Measurements from ENCODE around the gene TBX6.

Gene TBX6

DNA sequence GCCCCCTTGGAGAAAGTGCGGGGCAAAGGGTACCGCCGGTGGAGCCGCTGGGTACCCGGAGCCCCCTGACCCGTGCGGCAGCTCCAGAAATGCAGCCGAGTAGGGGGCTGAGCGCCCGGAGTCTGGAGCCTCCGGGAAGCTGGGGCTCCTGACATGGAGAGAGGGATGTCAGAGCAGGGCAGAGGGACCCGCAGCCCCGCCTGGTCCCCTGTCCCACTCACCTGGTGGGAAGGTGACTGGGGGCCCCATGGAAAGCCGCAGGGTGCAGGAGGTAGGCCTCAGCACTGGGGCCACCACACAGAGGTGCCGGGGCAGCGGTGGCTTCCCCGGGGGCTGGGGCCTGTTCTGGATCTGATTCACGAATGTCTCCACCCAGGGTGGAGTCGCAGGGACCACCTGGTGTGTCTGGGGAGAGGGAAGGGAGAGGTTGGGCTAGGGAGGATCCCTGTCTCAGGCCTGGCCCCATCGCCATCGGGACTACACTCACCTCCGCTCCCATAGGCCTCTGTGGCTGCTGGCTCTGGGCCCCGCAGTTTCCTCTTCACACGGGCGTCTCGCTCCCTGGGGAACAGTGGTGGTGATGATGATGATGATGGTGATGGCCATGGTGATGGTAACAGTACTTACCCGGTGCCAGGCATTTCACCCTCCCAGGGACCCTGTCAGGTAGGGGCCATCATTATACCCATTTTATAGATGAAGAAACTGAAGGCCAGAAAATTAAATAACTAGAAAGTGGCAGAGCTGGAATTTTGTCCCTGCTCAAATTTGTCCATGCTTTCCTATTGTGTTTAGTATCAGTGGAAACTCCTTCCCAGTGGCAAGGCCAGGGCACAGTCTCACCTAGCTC is 5.2 kb downstream of the TBX6 start:
- DNase-seq (ENCODE audit: low read depth), result no peak

DNA sequence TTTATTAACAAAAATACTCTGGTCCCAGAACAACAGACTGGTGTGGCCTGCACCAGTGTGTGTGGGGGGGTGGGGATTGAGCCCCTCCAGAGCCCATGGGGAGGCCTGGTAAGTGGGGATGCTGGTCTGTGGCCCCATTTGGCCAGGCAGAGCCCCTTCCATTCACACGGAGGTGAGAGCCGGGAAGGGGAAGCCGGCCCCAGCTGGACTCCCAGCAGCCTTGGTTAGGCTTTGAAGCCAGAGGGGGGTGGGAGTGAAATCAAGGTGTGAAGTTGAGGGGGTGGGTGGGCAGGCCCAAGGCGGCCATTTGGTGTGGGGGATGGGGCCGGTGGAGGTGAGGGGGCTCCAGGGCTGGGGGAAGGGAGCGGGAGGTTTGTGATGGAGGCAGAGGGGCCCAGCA is 5.9 kb downstream of the TBX6 start:
- DNase-seq (ENCODE audit: low read depth), result no peak

DNA sequence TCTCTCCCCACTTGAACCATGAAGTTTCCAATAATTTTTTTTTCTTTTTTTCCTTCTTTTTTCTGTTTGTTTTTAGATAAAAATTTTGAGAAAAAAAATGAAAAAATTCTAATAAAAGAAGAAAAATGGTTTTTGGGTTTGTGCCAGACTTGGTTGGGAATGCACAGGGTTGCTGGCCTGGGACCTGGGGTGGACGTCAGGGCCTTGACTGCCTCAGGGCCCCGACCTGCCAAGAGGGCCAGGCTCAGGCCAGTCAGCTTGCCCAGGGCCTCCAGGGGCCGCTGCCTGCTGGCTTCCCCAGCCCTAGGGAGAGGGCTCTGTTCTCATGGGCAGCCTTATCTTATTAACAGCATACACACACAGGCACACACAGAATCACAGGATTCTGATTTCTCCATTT is 6.5 kb downstream of the TBX6 start:
- DNase-seq (ENCODE audit: low read depth), result no peak

DNA sequence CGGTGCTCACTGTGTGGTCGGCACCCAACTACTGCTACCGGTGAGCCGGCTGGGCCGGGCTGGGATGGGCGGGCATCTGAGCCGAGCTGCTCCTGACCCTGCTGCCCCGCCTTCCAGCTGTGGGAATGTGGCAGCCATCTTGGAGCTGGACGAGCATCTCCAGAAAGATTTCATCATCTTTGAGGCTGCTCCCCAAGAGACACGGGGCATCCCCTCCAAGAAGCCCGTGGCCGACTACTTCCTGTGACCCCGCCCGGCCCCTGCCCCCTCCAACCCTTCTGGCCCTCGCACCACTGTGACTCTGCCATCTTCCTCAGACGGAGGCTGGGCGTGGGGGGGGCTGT is 6.9 kb downstream of the TBX6 start:
- no peak for DNase-seq (ENCODE audit: low read depth)

- no peak for DNase-seq (ENCODE audit: low read depth)
These were observed 7.5 kb downstream of the TBX6 start for GRCh38 chr16:30084096-30084815.

- no peak for DNase-seq (ENCODE audit: low read depth)
These were observed 8.3 kb downstream of the TBX6 start for GRCh38 chr16:30083216-30084055.

DNA sequence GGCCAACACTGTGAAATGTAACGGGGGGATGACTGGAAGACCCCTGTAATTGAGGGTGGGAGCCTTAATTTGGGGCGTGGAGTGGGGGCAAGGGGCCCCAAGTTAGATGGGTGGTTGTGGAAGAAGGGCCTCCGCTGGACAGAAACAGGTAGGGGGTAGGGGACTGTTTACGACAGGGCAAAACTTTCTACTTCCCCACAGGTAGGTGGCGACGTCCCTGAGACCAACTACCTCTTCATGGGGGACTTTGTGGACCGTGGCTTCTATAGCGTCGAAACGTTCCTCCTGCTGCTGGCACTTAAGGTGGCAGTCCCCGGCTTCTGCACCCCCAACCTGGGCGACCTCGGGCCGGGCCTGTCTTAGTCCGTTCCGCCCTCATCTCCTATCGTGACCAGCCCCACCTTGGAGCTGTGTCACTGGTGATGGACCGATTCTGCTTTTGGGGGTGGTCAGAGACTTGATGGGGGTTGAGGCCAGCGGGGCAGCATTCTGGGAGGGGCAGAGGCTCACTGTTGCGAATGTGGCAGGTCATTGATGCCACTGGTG is 9.1 kb downstream of the TBX6 start:
- DNase-seq (ENCODE audit: low read depth), result no peak

DNA sequence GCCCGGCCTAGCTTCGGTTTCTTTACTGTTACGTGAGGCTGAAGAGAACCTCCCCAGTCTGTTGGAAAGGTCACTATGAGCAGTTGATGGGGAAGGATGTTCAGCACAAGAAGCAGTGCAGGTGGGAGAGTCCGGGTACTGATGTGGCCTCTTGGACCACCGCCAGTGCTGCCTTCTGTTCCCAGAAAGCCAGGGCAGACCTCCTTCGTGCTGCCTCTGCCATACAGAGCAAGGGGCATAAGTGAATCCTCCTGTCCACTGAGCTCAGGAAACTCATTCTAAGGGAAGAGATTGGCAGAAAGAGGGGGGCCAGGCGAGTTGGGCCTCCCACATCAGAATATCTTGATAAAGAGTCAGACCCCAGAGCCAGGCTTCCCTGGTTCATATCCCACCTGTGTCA is 12.2 kb downstream of the TBX6 start:
- DNase-seq (ENCODE audit: low read depth), result no peak

DNA sequence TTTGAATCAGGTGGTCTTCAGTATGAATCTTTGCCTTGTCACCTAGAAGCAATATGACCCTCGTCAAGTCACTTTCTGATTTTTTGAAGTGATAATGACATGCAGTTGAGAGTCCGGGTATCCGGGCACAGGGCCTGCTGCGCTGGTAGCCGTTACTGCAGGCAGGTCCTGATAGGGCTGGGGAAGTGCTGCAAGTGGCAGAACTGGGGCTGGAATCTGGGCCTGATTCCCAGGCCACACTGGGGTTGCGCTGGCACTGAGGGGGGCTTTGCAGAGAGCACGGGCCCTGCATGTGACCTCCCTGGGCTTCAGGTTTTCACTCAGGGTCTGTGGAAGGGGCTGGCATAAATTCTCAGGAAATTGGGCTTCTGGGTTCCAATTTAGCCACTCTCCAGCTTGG is 13.0 kb downstream of the TBX6 start:
- DNase-seq (ENCODE audit: low read depth), result no peak

- peak; percentile 60 for DNase-seq (ENCODE audit: low read depth)
These were observed 14.1 kb downstream of the TBX6 start for GRCh38 chr16:30077656-30078055.

- DNase-seq (ENCODE audit: low read depth), result peak; percentile 44
These were observed 15.4 kb downstream of the TBX6 start for GRCh38 chr16:30076276-30076791.

DNA sequence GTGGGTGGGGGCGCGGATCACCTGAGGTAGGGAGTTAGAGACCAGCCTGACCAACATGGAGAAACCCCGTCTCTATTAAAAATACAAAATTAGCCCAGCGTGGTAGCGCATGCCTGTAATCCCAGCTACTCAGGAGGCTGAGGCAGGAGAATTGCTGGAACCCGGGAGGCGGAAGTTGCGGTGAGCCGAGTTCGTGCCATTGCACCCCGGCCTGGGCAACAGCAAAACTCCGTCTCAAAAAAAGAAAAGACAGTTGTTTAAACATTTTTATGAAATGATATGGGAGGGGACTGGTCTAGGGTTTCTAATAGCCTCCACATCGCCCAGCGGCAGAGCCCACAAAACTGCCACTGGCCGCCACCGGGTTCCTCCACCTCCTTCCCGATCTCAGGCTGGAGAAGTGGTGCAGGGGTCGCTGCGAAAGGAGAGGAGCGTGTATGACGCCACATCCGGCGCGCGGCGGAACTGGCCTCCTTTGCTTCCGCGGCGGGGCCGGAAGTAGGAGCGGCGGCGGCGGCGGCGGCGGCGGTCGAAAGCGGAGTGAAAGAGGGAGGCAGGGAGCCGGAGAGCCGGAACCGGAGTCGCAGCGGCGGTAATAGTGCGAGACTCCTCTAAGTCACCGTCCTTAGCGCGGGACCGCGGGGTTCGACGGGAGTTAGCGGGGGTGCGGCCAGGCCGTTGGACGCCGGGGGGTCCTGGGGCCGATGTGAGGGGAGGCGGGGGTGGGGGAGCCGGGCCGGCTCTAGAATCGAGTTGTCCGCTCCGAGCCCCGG is 16.0 kb downstream of the TBX6 start, which contains the start of gene PPP4C:
TSS of gene PPP4C (plus strand) at position 492 of the 773 bp plus-strand sequence. CDS start 384 bp downstream, outside the sequence.
- DNase-seq (ENCODE audit: low read depth), result peak; percentile 94

DNA sequence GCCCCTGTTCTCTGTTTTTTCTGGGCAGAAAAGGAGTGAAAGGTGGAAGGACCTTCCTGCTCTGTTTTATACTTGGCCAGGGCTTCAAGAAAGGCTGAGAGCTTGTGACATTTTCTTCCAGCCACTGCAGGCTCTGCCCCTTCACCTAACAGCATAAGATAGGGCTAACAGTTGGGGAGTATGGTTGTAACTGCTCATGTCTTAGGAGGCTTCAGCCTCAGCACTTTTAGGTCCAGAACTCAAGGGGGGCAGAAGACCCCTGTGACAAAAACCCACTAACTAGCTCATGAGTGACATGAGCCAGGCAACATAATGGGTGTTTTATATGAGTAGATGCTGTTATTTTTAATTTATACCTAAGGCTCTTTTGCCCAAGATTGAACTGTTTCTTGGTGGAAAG is 21.2 kb downstream of the TBX6 start:
- no peak for DNase-seq (ENCODE audit: low read depth)

- no peak for DNase-seq (ENCODE audit: low read depth)
These were observed 21.9 kb downstream of the TBX6 start for GRCh38 chr16:30069611-30070462.

- DNase-seq (ENCODE audit: low read depth), result peak; percentile 64
These were observed 22.7 kb downstream of the TBX6 start for GRCh38 chr16:30068750-30069610.

- DNase-seq (ENCODE audit: low read depth), result no peak
These were observed 23.4 kb downstream of the TBX6 start for GRCh38 chr16:30068333-30068732.

- no peak for DNase-seq (ENCODE audit: low read depth)
These were observed 24.2 kb downstream of the TBX6 start for GRCh38 chr16:30067584-30067916.

DNA sequence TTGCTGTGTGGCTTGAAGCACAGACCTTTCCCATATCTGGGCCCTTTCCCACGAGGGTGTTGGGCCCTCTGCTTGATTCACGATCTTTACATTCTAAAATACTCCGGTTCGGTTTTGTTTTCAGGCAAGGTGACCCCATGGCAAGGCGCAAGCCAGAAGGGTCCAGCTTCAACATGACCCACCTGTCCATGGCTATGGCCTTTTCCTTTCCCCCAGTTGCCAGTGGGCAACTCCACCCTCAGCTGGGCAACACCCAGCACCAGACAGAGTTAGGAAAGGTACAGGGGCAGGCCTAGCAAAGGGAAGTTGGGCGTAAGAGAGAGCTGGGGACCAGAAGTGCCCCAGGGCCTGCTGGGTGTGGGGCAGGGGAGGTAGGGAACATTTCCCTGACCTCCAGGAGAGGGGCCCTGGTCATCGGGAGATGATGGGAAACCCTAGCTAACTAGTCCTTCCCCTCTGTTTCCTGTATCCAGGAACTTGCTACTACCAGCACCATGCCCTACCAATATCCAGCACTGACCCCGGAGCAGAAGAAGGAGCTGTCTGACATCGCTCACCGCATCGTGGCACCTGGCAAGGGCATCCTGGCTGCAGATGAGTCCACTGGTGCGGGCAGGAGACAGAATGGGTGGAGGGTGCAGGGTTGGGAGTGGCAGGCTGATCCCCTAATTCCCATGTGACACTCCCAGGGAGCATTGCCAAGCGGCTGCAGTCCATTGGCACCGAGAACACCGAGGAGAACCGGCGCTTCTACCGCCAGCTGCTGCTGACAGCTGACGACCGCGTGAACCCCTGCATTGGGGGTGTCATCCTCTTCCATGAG is 24.8 kb downstream of the TBX6 start:
- no peak for DNase-seq (ENCODE audit: low read depth)
